NCI-H1436 treated with DMSO at 0.1 percent for 48 hours (cell line): ENCODE data around the gene HABP2.

Experiments
- DNase-seq: peaks from one replicate; lab custom pipeline; 2025; lab: John Stamatoyannopoulos, UW

HABP2 gene

GRCh38 chr10:113631684-113632367 is 79.0 kb downstream of the HABP2 start:
- no peak for DNase-seq
